DOHH2 (cell line): ENCODE measurements around the gene KCNA3.

Experiments used
- H3F3A ChIP-seq: fragments of 200-600 bp; sonication (generic), shearing (Covaris generic); 2 replicates; pipeline ENCODE4 v1.6.0; 2016; ENCODE audit warnings: antibody characterized with exemption, mild to moderate bottlenecking; ENCODE audit not compliant: control insufficient read depth, insufficient read depth
- H3K27ac ChIP-seq: fragments of 200-600 bp; sonication (generic); 2 replicates; pipeline ENCODE4 v1.5.1; 2014; ENCODE audit warnings: low read depth, mild to moderate bottlenecking, low read length, moderate library complexity
- H3K27me3 ChIP-seq: fragments of 200-600 bp; sonication (generic); 2 replicates; pipeline ENCODE4 v1.6.1; 2014; ENCODE audit warnings: mild to moderate bottlenecking, low read length, mixed read lengths; ENCODE audit not compliant: control insufficient read depth
- H3K36me3 ChIP-seq: fragments of 200-600 bp; sonication (generic); 2 replicates; pipeline ENCODE4 v1.6.1; 2014; ENCODE audit warnings: mild to moderate bottlenecking, low read length, moderate library complexity, mixed read lengths; ENCODE audit not compliant: control insufficient read depth
- H3K4me1 ChIP-seq: fragments of 200-600 bp; sonication (generic); 2 replicates; pipeline ENCODE4 v1.6.1; 2014; ENCODE audit warnings: mild to moderate bottlenecking, low read length, mixed read lengths; ENCODE audit not compliant: control insufficient read depth
- H3K4me2 ChIP-seq: fragments of 200-600 bp; sonication (generic); 2 replicates; pipeline ENCODE4 v1.6.0; 2014; ENCODE audit warnings: mild to moderate bottlenecking, low read length, moderate library complexity
- H3K4me3 ChIP-seq: fragments of 200-600 bp; sonication (generic); 2 replicates; pipeline ENCODE4 v1.5.1; 2014; ENCODE audit warnings: mild to moderate bottlenecking, low read length, mixed read lengths
- H3K79me2 ChIP-seq: fragments of 200-600 bp; sonication (generic); 2 replicates; pipeline ENCODE4 v1.6.1; 2014; ENCODE audit warnings: mild to moderate bottlenecking, low read length, mixed read lengths; ENCODE audit not compliant: control insufficient read depth
- H3K9me2 ChIP-seq: fragments of 200-600 bp; sonication (generic); replicated peaks from 2 replicates; pipeline ENCODE4 v1.6.1; 2014; ENCODE audit warnings: mild to moderate bottlenecking, low read length, mixed read lengths; ENCODE audit not compliant: control insufficient read depth
- H3K9me3 ChIP-seq: fragments of 200-600 bp; sonication (generic); 2 replicates; pipeline ENCODE4 v1.6.1; 2014; ENCODE audit warnings: antibody characterized with exemption, low read length, mixed read lengths; ENCODE audit not compliant: control insufficient read depth, insufficient read depth
- H4K20me1 ChIP-seq: fragments of 200-600 bp; sonication (generic); 2 replicates; pipeline ENCODE4 v1.6.0; 2014; ENCODE audit warnings: low read depth, mild to moderate bottlenecking, antibody characterized with exemption, low read length, moderate library complexity; ENCODE audit not compliant: control insufficient read depth, insufficient read depth
- EZH2phosphoT487 ChIP-seq: fragments of 200-600 bp; sonication (generic); IDR thresholded peaks from 2 replicates; pipeline ENCODE4 v1.6.1; 2017; ENCODE audit warnings: borderline replicate concordance, mild to moderate bottlenecking, antibody characterized with exemption, low read length, moderate library complexity, mixed read lengths
- TF ChIP-seq, protein P1 (sequence below): fragments of 200-600 bp; sonication (generic); IDR thresholded peaks from one replicate; pipeline ENCODE4 v1.5.1; 2014; ENCODE audit warnings: antibody characterized with exemption, mild to moderate bottlenecking, low read depth, low read length; ENCODE audit not compliant: poor library complexity, severe bottlenecking

Gene KCNA3

DNA sequence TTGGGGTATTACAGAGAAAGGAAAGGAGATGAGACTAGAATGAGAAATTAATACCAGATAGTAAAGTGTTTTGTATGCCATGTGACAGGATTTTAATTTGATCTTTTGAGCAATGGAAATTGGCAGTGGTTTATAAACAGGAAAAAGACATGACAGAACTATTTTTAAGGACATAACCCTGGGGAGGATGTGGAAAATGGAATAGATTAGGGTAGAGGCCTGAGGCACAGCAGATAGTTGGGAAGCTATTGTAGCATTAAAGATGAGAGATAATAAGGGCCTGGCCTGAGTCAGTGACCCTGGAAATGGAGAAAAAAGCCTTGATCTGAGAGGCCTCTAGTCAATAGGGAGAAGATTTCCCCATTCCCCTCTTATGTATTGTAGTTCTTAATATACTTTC is 22.1 kb upstream of the KCNA3 start:
- H3K27me3 ChIP-seq: no peaks in the 10 kb centered on the region
- no peaks in the 10 kb centered on the region for H3F3A ChIP-seq
- H3K4me3 ChIP-seq: no peak overlapping the region
- H3K4me2 ChIP-seq: no peak overlapping the region
- H4K20me1 ChIP-seq: no peaks in the 10 kb centered on the region
- H3K9me3 ChIP-seq: no peaks in the 10 kb centered on the region
- H3K4me1 ChIP-seq: peaks cover 8% of the 10 kb centered on the region
- no peak overlapping the region for H3K27ac ChIP-seq
- H3K79me2 ChIP-seq: no peaks in the 10 kb centered on the region
- TF ChIP-seq EZH2phosphoT487: no peak
- TF ChIP-seq, protein P1, sequence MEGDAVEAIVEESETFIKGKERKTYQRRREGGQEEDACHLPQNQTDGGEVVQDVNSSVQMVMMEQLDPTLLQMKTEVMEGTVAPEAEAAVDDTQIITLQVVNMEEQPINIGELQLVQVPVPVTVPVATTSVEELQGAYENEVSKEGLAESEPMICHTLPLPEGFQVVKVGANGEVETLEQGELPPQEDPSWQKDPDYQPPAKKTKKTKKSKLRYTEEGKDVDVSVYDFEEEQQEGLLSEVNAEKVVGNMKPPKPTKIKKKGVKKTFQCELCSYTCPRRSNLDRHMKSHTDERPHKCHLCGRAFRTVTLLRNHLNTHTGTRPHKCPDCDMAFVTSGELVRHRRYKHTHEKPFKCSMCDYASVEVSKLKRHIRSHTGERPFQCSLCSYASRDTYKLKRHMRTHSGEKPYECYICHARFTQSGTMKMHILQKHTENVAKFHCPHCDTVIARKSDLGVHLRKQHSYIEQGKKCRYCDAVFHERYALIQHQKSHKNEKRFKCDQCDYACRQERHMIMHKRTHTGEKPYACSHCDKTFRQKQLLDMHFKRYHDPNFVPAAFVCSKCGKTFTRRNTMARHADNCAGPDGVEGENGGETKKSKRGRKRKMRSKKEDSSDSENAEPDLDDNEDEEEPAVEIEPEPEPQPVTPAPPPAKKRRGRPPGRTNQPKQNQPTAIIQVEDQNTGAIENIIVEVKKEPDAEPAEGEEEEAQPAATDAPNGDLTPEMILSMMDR: no peak
- H3K9me2 ChIP-seq: no peaks in the 10 kb centered on the region
- no peaks in the 10 kb centered on the region for H3K36me3 ChIP-seq

DNA sequence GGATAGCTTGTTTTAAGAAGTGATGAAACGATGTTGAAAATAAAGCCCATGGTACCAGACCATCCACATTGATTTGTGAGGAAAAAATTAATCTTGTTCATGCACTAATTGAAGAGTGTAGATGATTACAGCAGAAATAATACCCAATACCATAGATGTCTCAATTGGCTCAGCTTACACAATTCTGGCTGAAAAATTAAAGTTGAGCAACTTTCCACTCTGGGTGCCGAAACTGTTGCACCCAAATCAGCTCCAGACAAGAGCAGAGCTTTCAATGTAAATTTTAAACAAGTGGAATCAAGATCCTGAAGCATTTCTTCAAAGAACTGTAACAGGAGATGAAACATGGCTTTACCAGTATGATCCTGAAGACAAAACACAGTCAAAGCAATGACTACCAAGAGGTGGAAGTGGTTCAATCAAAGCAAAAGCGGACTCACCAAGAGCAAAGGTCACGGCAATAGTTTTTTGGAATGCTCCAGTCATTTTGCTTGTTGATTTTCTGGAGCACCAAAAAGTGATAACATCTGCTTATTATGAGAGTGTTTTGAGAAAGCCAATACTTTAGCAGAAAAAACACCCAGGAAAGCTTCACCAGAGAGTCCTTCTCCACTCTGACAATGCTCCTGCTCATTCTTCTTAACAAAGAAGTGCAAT is 16.1 kb upstream of the KCNA3 start:
- Histone ChIP-seq H3K4me2 (no peak overlapping the region), H3K36me3 (no peaks in the 10 kb centered on the region), H3K4me3 (no peak overlapping the region), H3K4me1 (no peaks in the 10 kb centered on the region), H3K79me2 (no peaks in the 10 kb centered on the region), H4K20me1 (no peaks in the 10 kb centered on the region), H3K9me3 (no peaks in the 10 kb centered on the region), H3K9me2 (no peaks in the 10 kb centered on the region), H3K27me3 (no peaks in the 10 kb centered on the region), H3K27ac (no peak overlapping the region), H3F3A (no peaks in the 10 kb centered on the region)
- TF ChIP-seq EZH2phosphoT487: no peak
- TF ChIP-seq, protein P1: no peak

DNA sequence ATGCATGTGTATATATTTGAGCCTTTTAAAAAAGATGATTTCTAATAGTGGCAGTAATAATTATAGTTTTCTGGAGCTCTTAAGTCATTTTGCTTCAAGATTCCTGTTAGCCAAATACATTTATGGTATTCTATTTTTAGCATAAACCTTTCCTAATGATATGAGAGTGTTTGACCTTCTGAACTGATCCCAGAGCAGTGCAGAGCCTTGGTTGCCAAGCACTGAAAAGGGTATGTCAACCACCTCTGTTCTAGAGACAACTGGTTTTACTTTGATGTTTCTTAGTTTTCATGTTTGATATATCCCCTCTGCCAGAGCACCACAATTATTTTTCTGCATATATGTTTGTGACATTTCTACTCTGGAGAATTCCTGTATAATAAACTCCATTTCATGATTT is 15.1 kb upstream of the KCNA3 start:
- H4K20me1 ChIP-seq: no peaks in the 10 kb centered on the region
- H3K79me2 ChIP-seq: no peaks in the 10 kb centered on the region
- H3K4me1 ChIP-seq: no peaks in the 10 kb centered on the region
- no peaks in the 10 kb centered on the region for H3K36me3 ChIP-seq
- H3K9me3 ChIP-seq: no peaks in the 10 kb centered on the region
- no peaks in the 10 kb centered on the region for H3F3A ChIP-seq
- no peak overlapping the region for H3K4me3 ChIP-seq
- H3K27ac ChIP-seq: no peak overlapping the region
- no peak overlapping the region for H3K4me2 ChIP-seq
- no peaks in the 10 kb centered on the region for H3K9me2 ChIP-seq
- H3K27me3 ChIP-seq: no peaks in the 10 kb centered on the region
- TF ChIP-seq EZH2phosphoT487: no peak
- TF ChIP-seq, protein P1: no peak
